GM12872 (cell line): Measurements from ENCODE around the gene FHIP2A.

Experiments used
- CTCF ChIP-seq: IDR thresholded peaks from 3 replicates; pipeline ENCODE4 v1.5.1; 2011; ENCODE audit warnings: low read depth, mild to moderate bottlenecking, low read length, moderate library complexity; ENCODE audit not compliant: insufficient read depth

The FHIP2A gene

GRCh38 chr10:114821915-114822443 lies 399 bp downstream of the FHIP2A start:
- TF ChIP-seq CTCF: no peak

- no peak for TF ChIP-seq CTCF
Observed at GRCh38 chr10:114822444-114823076, 980 bp downstream of the FHIP2A start.

- no peak for TF ChIP-seq CTCF
Observed at GRCh38 chr10:114823077-114823463, 1.5 kb downstream of the FHIP2A start.

GRCh38 chr10:114824391-114824790 lies 2.8 kb downstream of the FHIP2A start:
- no peak for TF ChIP-seq CTCF

- TF ChIP-seq CTCF: no peak
Observed at GRCh38 chr10:114825513-114826253, 4.1 kb downstream of the FHIP2A start.

GRCh38 chr10:114829160-114829909 lies 7.8 kb downstream of the FHIP2A start:
- TF ChIP-seq CTCF: no peak
